ENCODE measurements around the gene ARHGAP26. TPM values are rescaled to one million over a fixed set of nuclear protein-coding genes. Genes with fewer than 3 reads are reported as not detected.

Gene ARHGAP26
- polyA plus RNA-seq, 1 donor (not counting 4 experiments of a cell fraction or from before 2014, with no cell fraction given): 3.9 TPM

- TF ChIP-seq CTCF (optimal IDR thresholded peaks at IDR 0.05 in 1 of 3, IDR thresholded peaks at IDR 0.05 in 1 of 3, conservative IDR thresholded peaks at IDR 0.05 in 1 of 3; ENCODE audit: extremely low read depth in 1 of 3, insufficient read depth in 2 of 3, low read length in 3 of 3) (no peak), EZH2 (IDR thresholded peaks at IDR 0.05; ENCODE audit: low read length) (no peak)
- no peak overlapping the region for H3K4me2 ChIP-seq (ENCODE audit: control insufficient read depth, extremely low read depth, insufficient read depth, low read depth, low read length)
Measured at GRCh38 chr5:142838845-142839244, 68.7 kb downstream of the ARHGAP26 start.

GRCh38 chr5:142839711-142840346 lies 69.7 kb downstream of the ARHGAP26 start:
- no peak for DNase-seq (ENCODE audit: low read depth, low spot score)
- Histone ChIP-seq H4K20me1 (ENCODE audit: control insufficient read depth, extremely low read depth, insufficient read depth, low read length) (no peaks in the 10 kb centered on the region), H3K27ac (ENCODE audit: control insufficient read depth, insufficient read depth, low read length) (no peak overlapping the region), H3K4me2 (ENCODE audit: control insufficient read depth, extremely low read depth, insufficient read depth, low read depth, low read length) (no peak overlapping the region), H3K4me1 (ENCODE audit: control insufficient read depth, extremely low read depth, insufficient read depth, low read length) (no peaks in the 10 kb centered on the region), H3K4me3 (ENCODE audit: control insufficient read depth in 2 of 3, extremely low read depth in 1 of 3, insufficient read depth in 2 of 3, low read depth in 1 of 3, low read length in 3 of 3) (no peak overlapping the region), H3K9me1 (ENCODE audit: control insufficient read depth, extremely low read depth, insufficient read depth, low read length) (no peaks in the 10 kb centered on the region), H3K9ac (ENCODE audit: control insufficient read depth, extremely low read depth, insufficient read depth, low read length) (no peak overlapping the region), H3K9me3 (ENCODE audit: control insufficient read depth, low read depth, low read length) (no peaks in the 10 kb centered on the region), H3K27me3 (ENCODE audit: control insufficient read depth, extremely low read depth, insufficient read depth, low read length) (no peaks in the 10 kb centered on the region), H3K79me2 (ENCODE audit: control insufficient read depth, insufficient read depth, low read length) (no peaks in the 10 kb centered on the region), H2AFZ (ENCODE audit: control insufficient read depth, low read length) (no peak overlapping the region), H3K36me3 (ENCODE audit: control insufficient read depth in 2 of 2, extremely low read depth in 1 of 2, insufficient read depth in 2 of 2, low read length in 2 of 2) (no peaks in the 10 kb centered on the region)
- TF ChIP-seq CTCF (optimal IDR thresholded peaks at IDR 0.05 in 1 of 3, IDR thresholded peaks at IDR 0.05 in 1 of 3, conservative IDR thresholded peaks at IDR 0.05 in 1 of 3; ENCODE audit: extremely low read depth in 1 of 3, insufficient read depth in 2 of 3, low read length in 3 of 3) (no peak), EZH2 (IDR thresholded peaks at IDR 0.05; ENCODE audit: low read length) (no peak)
- FAIRE-seq: no peak
- dilution Hi-C loops (cut with MboI; ENCODE audit: extremely low pct_ligation_motif_present, low sequenced_read_pairs): no loop called here

More at GRCh38 chr5:142838845-142839244, 68.7 kb downstream of the ARHGAP26 start:
- dilution Hi-C loops (cut with MboI; ENCODE audit: extremely low pct_ligation_motif_present, low sequenced_read_pairs): no loop called here
- H3K9me1 ChIP-seq (ENCODE audit: control insufficient read depth, extremely low read depth, insufficient read depth, low read length): no peaks in the 10 kb centered on the region
- H3K9me3 ChIP-seq (ENCODE audit: control insufficient read depth, low read depth, low read length): no peaks in the 10 kb centered on the region
- no peaks in the 10 kb centered on the region for H3K36me3 ChIP-seq (ENCODE audit: control insufficient read depth in 2 of 2, extremely low read depth in 1 of 2, insufficient read depth in 2 of 2, low read length in 2 of 2)
- no peaks in the 10 kb centered on the region for H3K27me3 ChIP-seq (ENCODE audit: control insufficient read depth, extremely low read depth, insufficient read depth, low read length)
- FAIRE-seq (no peak), DNase-seq (ENCODE audit: low read depth, low spot score) (no peak)
- H3K4me1 ChIP-seq (ENCODE audit: control insufficient read depth, extremely low read depth, insufficient read depth, low read length): no peaks in the 10 kb centered on the region
- no peak overlapping the region for H3K4me3 ChIP-seq (ENCODE audit: control insufficient read depth in 2 of 3, extremely low read depth in 1 of 3, insufficient read depth in 2 of 3, low read depth in 1 of 3, low read length in 3 of 3)
- no peak overlapping the region for H3K27ac ChIP-seq (ENCODE audit: control insufficient read depth, insufficient read depth, low read length)
- H3K9ac ChIP-seq (ENCODE audit: control insufficient read depth, extremely low read depth, insufficient read depth, low read length): no peak overlapping the region
- no peak overlapping the region for H2AFZ ChIP-seq (ENCODE audit: control insufficient read depth, low read length)
- no peaks in the 10 kb centered on the region for H3K79me2 ChIP-seq (ENCODE audit: control insufficient read depth, insufficient read depth, low read length)
- no peaks in the 10 kb centered on the region for H4K20me1 ChIP-seq (ENCODE audit: control insufficient read depth, extremely low read depth, insufficient read depth, low read length)

All from keratinocyte (primary cell).